Measurements from ENCODE around the gene TSACC.

GRCh38 chr1:156386949-156387869 lies 48.9 kb downstream of the TSACC start:
- TF ChIP-seq FOXP2 (optimal IDR thresholded peaks at IDR 0.05; ENCODE audit: control extremely low read depth, extremely low read length, insufficient read depth): no peak
- no peak for TF ChIP-seq POLR2AphosphoS5 (IDR thresholded peaks at IDR 0.05; ENCODE audit: borderline replicate concordance, low read depth, low read length)
- TF ChIP-seq EZH2 (IDR thresholded peaks at IDR 0.05): no peak
